SK-N-SH (cell line): ENCODE data around the gene LRRC30. TPM values are rescaled to one million over a fixed set of nuclear protein-coding genes. Genes with fewer than 3 reads are reported as not detected.

Experiments
- CTCF ChIA-PET: fragments of 300-600, 350-600 bp; formaldehyde crosslinking; extraction: SDS; loops from one replicate; lab custom pipeline; 2021; lab: Yijun Ruan, JAX
- POLR2A ChIA-PET: fragments of 350-600 bp; sonication (Branson Sonifier 250); formaldehyde crosslinking; extraction: SDS; loops from one replicate; lab custom pipeline; 2020; ENCODE audit warnings: antibody characterized with exemption, inconsistent platforms; lab: Yijun Ruan, JAX
- DNase-seq: peaks from one replicate; pipeline ENCODE4 v3.0.0; 2012
- H2AFZ ChIP-seq: fragments of 200-600 bp; sonication (generic); 2 replicates; pipeline ENCODE4 v1.8.1; 2016; ENCODE audit warnings: antibody characterized with exemption, mild to moderate bottlenecking, low read depth
- H3F3A ChIP-seq: fragments of 200-600 bp; sonication (generic); replicated peaks from 2 replicates; pipeline ENCODE3; 2016; ENCODE audit warnings: antibody characterized with exemption, mild to moderate bottlenecking; ENCODE audit not compliant: insufficient read depth
- H3K27ac ChIP-seq, 2 experiments: fragments of 200-500 bp in 1 of 2; fragments of 200-600 bp in 1 of 2; sonication (Bioruptor generic) in 1 of 2; sonication (generic), shearing (Covaris generic) in 1 of 2; 2 replicates each; pipeline versions ENCODE4 v1.5.1 to v1.6.1; 2014 to 2016; ENCODE audit warnings: low read depth in 2 of 2, inconsistent platforms in 1 of 2, low read length in 1 of 2, mild to moderate bottlenecking in 1 of 2, mixed read lengths in 1 of 2
- H3K27me3 ChIP-seq: fragments of 200-600 bp; sonication (generic), shearing (Covaris generic); 2 replicates; pipeline ENCODE4 v1.6.1; 2016; ENCODE audit warnings: mixed run types; ENCODE audit not compliant: insufficient read depth
- H3K36me3 ChIP-seq, 2 experiments: fragments of 200-500 bp in 1 of 2; fragments of 200-600 bp in 1 of 2; sonication (Bioruptor generic) in 1 of 2; sonication (generic) in 1 of 2; replicated peaks in 1 of 2; 2 replicates each; pipeline versions ENCODE3 to v1.5.1; 2014 to 2016; ENCODE audit warnings: low read length in 1 of 2, mild to moderate bottlenecking in 1 of 2; ENCODE audit not compliant: insufficient read depth in 2 of 2, control insufficient read depth in 1 of 2
- H3K4me1 ChIP-seq, 2 experiments: fragments of 200-500 bp in 1 of 2; fragments of 200-600 bp in 1 of 2; sonication (Bioruptor generic) in 1 of 2; sonication (generic), shearing (Covaris generic) in 1 of 2; 2 replicates each; pipeline versions ENCODE4 v1.5.1 to v1.6.1; 2014 to 2016; ENCODE audit warnings: low read depth in 1 of 2, low read length in 1 of 2, mixed run types in 1 of 2; ENCODE audit not compliant: insufficient read depth in 2 of 2, control insufficient read depth in 1 of 2
- H3K4me2 ChIP-seq: fragments of 200-600 bp; sonication (generic), shearing (Covaris generic); 2 replicates; pipeline ENCODE4 v1.6.1; 2017; ENCODE audit warnings: mixed run types
- H3K4me3 ChIP-seq, 2 experiments: fragments of 200-500 bp in 1 of 2; fragments of 200-600 bp in 1 of 2; sonication (Bioruptor generic) in 1 of 2; sonication (generic), shearing (Covaris generic) in 1 of 2; 2 replicates each; pipeline versions ENCODE4 v1.5.1 to v1.8.1; 2014 to 2016; ENCODE audit warnings: low read depth in 2 of 2, inconsistent platforms in 1 of 2, low read length in 1 of 2, mild to moderate bottlenecking in 1 of 2, mixed read lengths in 1 of 2, moderate library complexity in 1 of 2
- H3K79me2 ChIP-seq: fragments of 200-600 bp; sonication (generic); 2 replicates; pipeline ENCODE4 v1.8.1; 2017; ENCODE audit warnings: mild to moderate bottlenecking; ENCODE audit not compliant: insufficient read depth
- H3K9ac ChIP-seq: fragments of 200-600 bp; sonication (generic); 2 replicates; pipeline ENCODE4 v1.6.1; 2017; ENCODE audit warnings: mixed run types
- H3K9me2 ChIP-seq: fragments of 200-600 bp; sonication (generic); 2 replicates; pipeline ENCODE4 v1.6.1; 2017; ENCODE audit warnings: mixed run types
- H3K9me3 ChIP-seq: fragments of 200-600 bp; sonication (generic); 2 replicates; pipeline ENCODE4 v1.6.1; 2017; ENCODE audit warnings: mixed run types, mild to moderate bottlenecking, moderate library complexity
- H4K20me1 ChIP-seq: fragments of 200-600 bp; sonication (generic); 2 replicates; pipeline ENCODE4 v1.6.1; 2017; ENCODE audit warnings: mild to moderate bottlenecking, mixed run types; ENCODE audit not compliant: insufficient read depth
- CHD2 ChIP-seq: fragments of 150-350 bp; IDR thresholded peaks from 2 replicates; pipeline ENCODE4 v1.6.1; 2018; ENCODE audit warnings: low read length; ENCODE audit not compliant: partially characterized antibody
- CTCF ChIP-seq: fragments of 200-600 bp; sonication (generic); IDR thresholded peaks from 2 replicates; pipeline ENCODE4 v1.6.1; 2017; ENCODE audit warnings: antibody characterized with exemption, mild to moderate bottlenecking, moderate library complexity
- FOSL2 ChIP-seq: IDR thresholded peaks from 2 replicates; pipeline ENCODE4 v1.4.0; 2012; ENCODE audit warnings: low read depth, mild to moderate bottlenecking, moderate library complexity, borderline replicate concordance
- GABPA ChIP-seq: IDR thresholded peaks from 2 replicates; pipeline ENCODE4 v1.4.0; 2012; ENCODE audit warnings: low read depth, mild to moderate bottlenecking
- GATA2 ChIP-seq: sonication (generic); formaldehyde crosslinking; IDR thresholded peaks from 2 replicates; pipeline ENCODE4 v1.5.0; 2020; ENCODE audit warnings: mild to moderate bottlenecking, missing genetic modification reagents
- MEF2A ChIP-seq: IDR thresholded peaks from 2 replicates; pipeline ENCODE4 v1.4.0; 2012; ENCODE audit warnings: low read depth, borderline replicate concordance
- MXI1 ChIP-seq: IDR thresholded peaks from 2 replicates; pipeline ENCODE4 v1.6.1; 2012; ENCODE audit warnings: mild to moderate bottlenecking, low read depth, low read length, improper control_type of control experiment
- NFIC ChIP-seq: IDR thresholded peaks from 2 replicates; pipeline ENCODE4 v1.4.0; 2012; ENCODE audit warnings: borderline replicate concordance
- RAD21 ChIP-seq: IDR thresholded peaks from 2 replicates; pipeline ENCODE4 v1.6.1; 2012; ENCODE audit warnings: mild to moderate bottlenecking, low read length
- REST ChIP-seq: IDR thresholded peaks from 2 replicates; pipeline ENCODE4 v1.6.1; 2012; ENCODE audit warnings: mild to moderate bottlenecking, low read depth, low read length, moderate library complexity
- RXRA ChIP-seq: IDR thresholded peaks from 2 replicates; pipeline ENCODE4 v1.4.0; 2012; ENCODE audit warnings: low read depth, mild to moderate bottlenecking, borderline replicate concordance
- SMC3 ChIP-seq: IDR thresholded peaks from 2 replicates; pipeline ENCODE4 v1.6.1; 2012; ENCODE audit warnings: low read depth, low read length, improper control_type of control experiment
- TAF1 ChIP-seq: IDR thresholded peaks from 2 replicates; pipeline ENCODE4 v1.6.1; 2012; ENCODE audit warnings: low read depth, mild to moderate bottlenecking, low read length, moderate library complexity, borderline replicate concordance
- TCF12 ChIP-seq: IDR thresholded peaks from 2 replicates; pipeline ENCODE4 v1.4.0; 2012
- TEAD4 ChIP-seq: IDR thresholded peaks from 2 replicates; pipeline ENCODE4 v1.4.0; 2012; ENCODE audit warnings: mild to moderate bottlenecking, borderline replicate concordance; ENCODE audit not compliant: insufficient read depth
- YY1 ChIP-seq: IDR thresholded peaks from 2 replicates; pipeline ENCODE4 v1.4.0; 2012; ENCODE audit warnings: low read depth, mild to moderate bottlenecking
- WGBS: methylation state at CpG from one replicate; pipeline ENCODE4 v1.1.6; 2017; ENCODE audit warnings: low lambda C conversion rate; 5-methylcytosine and 5-hydroxymethylcytosine counted together
- polyA plus RNA-seq, 3 experiments: library from polyadenylated mRNA; depleted of rRNA; stranded (reverse); fragments of >200 nt; gene quantifications; 2 replicates each; pipeline ENCODE4 v1.2.3, GENCODE V29; 2012
- TF ChIP-seq, protein P1 (sequence below): IDR thresholded peaks from 2 replicates; pipeline ENCODE4 v1.4.0; 2012; ENCODE audit warnings: low read depth

Gene LRRC30
- polyA plus RNA-seq, 1 of the 3 experiments (the other 2 are of a cell fraction) = not detected

DNA sequence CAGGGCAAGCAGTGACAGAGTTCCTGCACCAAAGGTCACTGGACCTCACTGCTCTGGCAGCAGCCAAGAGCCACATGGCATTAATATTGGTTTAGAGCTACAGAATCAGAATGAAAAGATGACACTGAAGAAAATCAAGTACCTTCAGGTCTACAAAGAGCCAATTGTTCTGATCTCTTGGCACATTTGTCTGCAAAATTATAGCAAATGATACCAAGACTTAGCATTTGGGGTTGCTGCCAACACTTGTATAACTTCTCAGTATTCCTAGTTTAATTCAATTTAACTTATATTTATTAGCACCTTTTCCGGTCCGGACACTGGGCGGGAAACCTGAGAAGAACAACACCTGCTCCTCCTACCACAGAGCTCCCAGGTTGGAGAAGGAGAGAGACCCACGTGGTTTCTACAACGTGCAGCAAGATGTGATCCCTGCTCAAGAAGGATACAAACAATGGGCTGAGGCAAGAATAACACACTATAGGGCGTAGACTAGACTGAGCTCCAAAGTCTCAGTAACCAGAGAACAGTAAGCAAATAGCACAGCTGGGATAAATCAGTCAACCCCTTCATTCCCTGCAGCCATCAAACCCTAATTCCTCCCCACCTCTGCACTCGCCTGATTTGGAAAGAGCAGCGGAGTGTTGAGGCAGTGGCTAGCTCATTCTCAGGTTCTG lies 2.4 kb downstream of the LRRC30 start:
- no peak overlapping the region for H3K9ac ChIP-seq
- no peak for TF ChIP-seq REST
- TF ChIP-seq SMC3 = no peak
- TF ChIP-seq, all 33 proteins: peak for 0
- no peak overlapping the region for H3K4me3 ChIP-seq
- no peak overlapping the region for H3K27ac ChIP-seq
- peaks cover 0 to 16% of the 10 kb centered on the region in 2 experiments; a peak in 2 of 4 replicates for H3K4me1 ChIP-seq
- whole genome bisulfite sequencing = 49% methylated on average over 8 of the region's 8 CpGs
- no peaks in the 10 kb centered on the region for H3K9me3 ChIP-seq
- POLR2A ChIA-PET = no interaction called here
- no peaks in the 10 kb centered on the region for H4K20me1 ChIP-seq
- no peaks in the 10 kb centered on the region for H3K9me2 ChIP-seq
- CTCF ChIA-PET = interaction anchor here (1.0 to 3.0 kb wide), 4 partner anchors 11 to 793 kb away, joined by 3 to 7 read pairs (median 3); partner anchors contain the start of gene PTPRM
- no peak for DNase-seq
- H3K36me3 ChIP-seq = no peaks in the 10 kb centered on the region
- no peaks in the 10 kb centered on the region for H3K79me2 ChIP-seq
- no peak overlapping the region for H3K4me2 ChIP-seq
- no peak overlapping the region for H2AFZ ChIP-seq
- no peaks in the 10 kb centered on the region for H3K27me3 ChIP-seq
- H3F3A ChIP-seq = no peaks in the 10 kb centered on the region

DNA sequence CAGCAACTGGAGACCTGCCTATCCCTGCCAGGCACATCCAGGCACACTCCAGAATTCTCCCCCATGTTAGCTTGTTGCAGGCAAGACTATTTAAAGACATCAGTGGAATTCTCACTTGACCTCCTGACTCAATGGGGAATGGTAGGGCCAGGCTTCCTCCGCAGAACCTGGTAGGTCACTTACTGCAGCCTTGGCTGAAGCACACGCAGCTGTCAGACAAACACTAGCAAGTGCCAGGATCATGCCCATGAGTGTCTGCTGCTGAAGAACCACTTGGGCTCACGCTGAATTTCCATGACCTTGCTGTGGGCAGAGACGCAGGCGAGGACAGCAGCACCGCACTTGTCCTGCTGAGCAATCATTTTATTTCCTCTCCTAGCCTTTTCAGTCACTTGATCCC lies 3.2 kb downstream of the LRRC30 start:
- CTCF ChIA-PET = interaction anchor here (0.7 to 3.0 kb wide), 5 partner anchors 12 to 792 kb away, joined by 3 to 7 read pairs (median 3); partner anchors contain the start of gene PTPRM
- Histone ChIP-seq H3K27ac (no peak overlapping the region), H3K4me1 (peaks cover 0 to 16% of the 10 kb centered on the region in 2 experiments; a peak in 2 of 4 replicates), H2AFZ (no peak overlapping the region), H3K79me2 (no peaks in the 10 kb centered on the region), H3K9me3 (no peaks in the 10 kb centered on the region), H3K4me2 (no peak overlapping the region), H3K9me2 (no peaks in the 10 kb centered on the region), H3K4me3 (no peak overlapping the region), H3K9ac (no peak overlapping the region), H3K36me3 (no peaks in the 10 kb centered on the region), H4K20me1 (no peaks in the 10 kb centered on the region), H3F3A (no peaks in the 10 kb centered on the region), H3K27me3 (no peaks in the 10 kb centered on the region)
- WGBS = 62% methylated on average over 6 of the region's 6 CpGs
- POLR2A ChIA-PET = no interaction called here
- DNase-seq = no peak
- TF ChIP-seq TEAD4 (no peak), GATA2 (CRISPR knock-in tag) (no peak), YY1 (no peak), NFIC (no peak), MEF2A (no peak), RXRA (no peak), CHD2 (no peak), CTCF (no peak), GABPA (no peak), MXI1 (no peak), FOSL2 (no peak), REST (no peak), TCF12 (no peak), TAF1 (no peak), RAD21 (no peak)
- TF ChIP-seq, protein P1, sequence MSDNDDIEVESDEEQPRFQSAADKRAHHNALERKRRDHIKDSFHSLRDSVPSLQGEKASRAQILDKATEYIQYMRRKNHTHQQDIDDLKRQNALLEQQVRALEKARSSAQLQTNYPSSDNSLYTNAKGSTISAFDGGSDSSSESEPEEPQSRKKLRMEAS = no peak
